Natural killer cell (primary cell): Measurements from ENCODE around the gene GALNT2. TPM values are rescaled to one million over a fixed set of nuclear protein-coding genes. Genes with fewer than 3 reads are reported as not detected.

Experiments used
- ATAC-seq, 3 donors: fragments of 150-1000 bp in 2 of 3; fragments of 200-7000 bp in 1 of 3; cut with Tn5 transposase; 1 replicate in 1 of 3; 2 replicates in 2 of 3; pipeline ENCODE4 v1.10.0; 2021; ENCODE audit warnings: mild to moderate bottlenecking in 2 of 3, moderate library complexity in 2 of 3
- DNase-seq, 2 donors: peaks; one replicate each; pipeline versions ENCODE4 v3.0.0 to v3.0.0-alpha.2; 2013 to 2021; ENCODE audit warnings: mixed read lengths in 1 of 2
- H3K27ac ChIP-seq: one replicate; pipeline ENCODE4 v1.5.1; 2013; ENCODE audit warnings: mild to moderate bottlenecking, low read length
- H3K27me3 ChIP-seq: one replicate; pipeline ENCODE4 v1.6.1; 2013; ENCODE audit warnings: low read length; ENCODE audit not compliant: control insufficient read depth, insufficient read depth
- H3K36me3 ChIP-seq: one replicate; pipeline ENCODE4 v1.6.1; 2013; ENCODE audit warnings: low read length; ENCODE audit not compliant: control insufficient read depth, insufficient read depth
- H3K4me1 ChIP-seq: one replicate; pipeline ENCODE4 v1.6.1; 2013; ENCODE audit warnings: low read length; ENCODE audit not compliant: control insufficient read depth, insufficient read depth
- H3K4me3 ChIP-seq: one replicate; pipeline ENCODE4 v1.5.1; 2013; ENCODE audit warnings: low read length
- H3K9me3 ChIP-seq: one replicate; pipeline ENCODE4 v1.6.1; 2013; ENCODE audit warnings: low read length; ENCODE audit not compliant: control insufficient read depth, insufficient read depth
- H3K27ac Mint-ChIP-seq, 2 donors: one replicate each; pipeline ENCODE4 v1.8.0; 2022; ENCODE audit warnings: mild to moderate bottlenecking in 2 of 2, mixed read lengths in 2 of 2, moderate library complexity in 1 of 2
- H3K27me3 Mint-ChIP-seq, 2 donors: one replicate each; pipeline ENCODE4 v1.8.0; 2022; ENCODE audit warnings: low read depth in 2 of 2, mixed read lengths in 2 of 2
- H3K36me3 Mint-ChIP-seq: one replicate; pipeline ENCODE4 v1.8.0; 2022; ENCODE audit warnings: mixed read lengths
- H3K4me1 Mint-ChIP-seq, 2 donors: one replicate each; pipeline ENCODE4 v1.8.0; 2022; ENCODE audit warnings: mixed read lengths in 2 of 2
- H3K4me3 Mint-ChIP-seq: one replicate; pipeline ENCODE4 v1.8.0; 2022; ENCODE audit warnings: mild to moderate bottlenecking, moderate library complexity, mixed read lengths
- H3K9me3 Mint-ChIP-seq, 2 donors: one replicate each; pipeline ENCODE4 v1.8.0; 2022; ENCODE audit warnings: mixed read lengths in 2 of 2
- CTCF ChIP-seq: fragments of 200-600 bp; IDR thresholded peaks from one replicate; pipeline ENCODE4 v1.8.0; 2022; ENCODE audit warnings: antibody characterized with exemption
- WGBS: methylation state at CpG from one replicate; pipeline ENCODE4 v1.1.7; 2013; ENCODE audit warnings: missing lambda C conversion rate; ENCODE audit not compliant: insufficient coverage; 5-methylcytosine and 5-hydroxymethylcytosine counted together
- intact Hi-C: fragments of 100-400 bp; cut with micrococcal nuclease; formaldehyde crosslinking; loops from one replicate; pipeline ENCODE4 v1.14.2; 2022
- total RNA-seq, 4 donors: library from RNA; stranded (reverse); fragments of 120-200 nt in 1 of 4; gene quantifications; one replicate each; pipeline versions ENCODE4 v1.2.3 to v1.2.4, GENCODE V29; 2013 to 2022

GALNT2 gene
- total RNA-seq, 3 donors from 2014 or later (not counting 1 experiment from before 2014, with no cell fraction given), result 31.2 to 53.6 (median 47.3) TPM

GRCh38 chr1:230191079-230191804 lies 124.2 kb downstream of the GALNT2 start:
- Mint-ChIP-seq H3K27ac (no peak overlapping the region), H3K4me1 (peaks cover 33 to 36% of the 10 kb centered on the region in 2 donors), H3K36me3 (no peaks in the 10 kb centered on the region), H3K9me3 (no peaks in the 10 kb centered on the region), H3K4me3 (no peak overlapping the region), H3K27me3 (no peaks in the 10 kb centered on the region)
- Histone ChIP-seq H3K27me3 (no peaks in the 10 kb centered on the region), H3K36me3 (no peaks in the 10 kb centered on the region), H3K27ac (no peak overlapping the region), H3K4me3 (no peak overlapping the region), H3K9me3 (no peaks in the 10 kb centered on the region), H3K4me1 (peaks cover 13% of the 10 kb centered on the region)
- peak in 1 of 3 donors; percentile 49 for ATAC-seq
- WGBS, result 69% methylated on average over 9 of the region's 9 CpGs
- intact Hi-C loops, result no loop called here
- no peak for TF ChIP-seq CTCF
- no peak for DNase-seq

- ATAC-seq, result no peak
- DNase-seq, result no peak
- Histone ChIP-seq H3K36me3 (no peaks in the 10 kb centered on the region), H3K4me3 (no peak overlapping the region), H3K27me3 (no peaks in the 10 kb centered on the region), H3K27ac (no peak overlapping the region), H3K4me1 (peaks cover 10% of the 10 kb centered on the region), H3K9me3 (no peaks in the 10 kb centered on the region)
- TF ChIP-seq CTCF, result no peak
- peaks cover 30 to 33% of the 10 kb centered on the region in 2 donors for H3K4me1 Mint-ChIP-seq
- H3K4me3 Mint-ChIP-seq, result no peak overlapping the region
- H3K36me3 Mint-ChIP-seq, result no peaks in the 10 kb centered on the region
- intact Hi-C loops, result no loop called here
- H3K27ac Mint-ChIP-seq, result no peak overlapping the region
- no peaks in the 10 kb centered on the region for H3K27me3 Mint-ChIP-seq
- 85% methylated on average over 4 of the region's 4 CpGs for WGBS
- H3K9me3 Mint-ChIP-seq, result no peaks in the 10 kb centered on the region
These were observed 124.8 kb downstream of the GALNT2 start for GRCh38 chr1:230191855-230192254.

- no peaks in the 10 kb centered on the region for H3K36me3 Mint-ChIP-seq
- Histone ChIP-seq H3K4me1 (no peaks in the 10 kb centered on the region), H3K27ac (no peak overlapping the region), H3K9me3 (no peaks in the 10 kb centered on the region), H3K27me3 (no peaks in the 10 kb centered on the region), H3K4me3 (no peak overlapping the region), H3K36me3 (no peaks in the 10 kb centered on the region)
- peaks cover 25 to 45% of the 10 kb centered on the region in 2 donors for H3K4me1 Mint-ChIP-seq
- intact Hi-C loops, result no loop called here
- no peaks in the 10 kb centered on the region for H3K27me3 Mint-ChIP-seq
- 95% methylated on average over 7 of the region's 7 CpGs for WGBS
- no peaks in the 10 kb centered on the region for H3K9me3 Mint-ChIP-seq
- H3K27ac Mint-ChIP-seq, result no peak overlapping the region
- no peak for TF ChIP-seq CTCF
- no peak overlapping the region for H3K4me3 Mint-ChIP-seq
- ATAC-seq (no peak), DNase-seq (no peak)
These were observed 127.5 kb downstream of the GALNT2 start for GRCh38 chr1:230194525-230194924.

GRCh38 chr1:230195199-230195598 lies 128.2 kb downstream of the GALNT2 start:
- TF ChIP-seq CTCF, result no peak
- H3K4me3 ChIP-seq, result no peak overlapping the region
- no peaks in the 10 kb centered on the region for H3K36me3 ChIP-seq
- no peaks in the 10 kb centered on the region for H3K27me3 ChIP-seq
- Mint-ChIP-seq H3K4me1 (peaks cover 20 to 40% of the 10 kb centered on the region in 2 donors), H3K36me3 (no peaks in the 10 kb centered on the region), H3K9me3 (no peaks in the 10 kb centered on the region), H3K27me3 (no peaks in the 10 kb centered on the region), H3K27ac (no peak overlapping the region), H3K4me3 (no peak overlapping the region)
- H3K4me1 ChIP-seq, result no peaks in the 10 kb centered on the region
- 71% methylated on average over 3 of the region's 3 CpGs for WGBS
- no peak for ATAC-seq
- intact Hi-C loops, result no loop called here
- no peak overlapping the region for H3K27ac ChIP-seq
- H3K9me3 ChIP-seq, result no peaks in the 10 kb centered on the region
- DNase-seq, result no peak
